ENCODE results near the gene ANKDD1A.

GRCh38 chr15:64938192-64938591, 26.5 kb downstream of the ANKDD1A start:
- TF ChIP-seq CTCF (IDR thresholded peaks at IDR 0.05), result no peak
- no peak for TF ChIP-seq POLR2A (IDR thresholded peaks at IDR 0.05)
- no peak for TF ChIP-seq EP300 (IDR thresholded peaks at IDR 0.05)
